K562 (cell line): ENCODE data around the gene RABGAP1L. TPM values are rescaled to one million over a fixed set of nuclear protein-coding genes. Genes with fewer than 3 reads are reported as not detected.

ENCODE experiments used
- ARHGAP35 ChIP-seq: fragments of 450-650 bp; IDR thresholded peaks from 2 replicates; pipeline ENCODE4 v1.6.1; 2018; ENCODE audit not compliant: partially characterized antibody
- ATF7 ChIP-seq: fragments of 450-650 bp; IDR thresholded peaks from 2 replicates; pipeline ENCODE4 v1.7.1; 2014; ENCODE audit warnings: mild to moderate bottlenecking, moderate library complexity
- BCOR ChIP-seq: fragments of 450-650 bp; IDR thresholded peaks from 2 replicates; pipeline ENCODE4 v1.6.1; 2016
- DLX4 ChIP-seq: fragments of 250-450 bp; sonication (Bioruptor Pico); IDR thresholded peaks from 2 replicates; pipeline ENCODE4 v1.6.1; 2021; ENCODE audit warnings: mild to moderate bottlenecking
- FOSL1 ChIP-seq: fragments of 200-800 bp; sonication (Bioruptor generic); conservative IDR thresholded peaks from 2 replicates; pipeline ENCODE4 v1.6.1; 2016; ENCODE audit warnings: missing genetic modification characterization, missing compliant biosample characterization
- FOXA1 ChIP-seq: fragments of 450-650 bp; IDR thresholded peaks from 2 replicates; pipeline ENCODE4 v1.6.1; 2016; ENCODE audit warnings: mild to moderate bottlenecking, borderline replicate concordance
- FOXP4 ChIP-seq: sonication (generic); formaldehyde crosslinking; IDR thresholded peaks from 2 replicates; pipeline ENCODE4 v1.8.0; 2022; ENCODE audit warnings: mild to moderate bottlenecking, missing genetic modification reagents, borderline replicate concordance
- HDAC3 ChIP-seq: fragments of 450-650 bp; IDR thresholded peaks from 2 replicates; pipeline ENCODE4 v1.6.1; 2018; ENCODE audit warnings: borderline replicate concordance, mild to moderate bottlenecking, moderate library complexity; ENCODE audit not compliant: partially characterized antibody
- MAFF ChIP-seq: IDR thresholded peaks from 2 replicates; pipeline ENCODE4 v1.6.1; 2012; ENCODE audit warnings: low read length, improper control_type of control experiment
- MEIS2 ChIP-seq: fragments of 450-650 bp; IDR thresholded peaks from 2 replicates; pipeline ENCODE4 v1.6.1; 2014; ENCODE audit warnings: mild to moderate bottlenecking; ENCODE audit not compliant: partially characterized antibody
- MTA3 ChIP-seq: fragments of 450-650 bp; formaldehyde crosslinking; IDR thresholded peaks from 2 replicates; pipeline ENCODE4 v1.6.1; 2017; ENCODE audit warnings: mild to moderate bottlenecking, borderline replicate concordance
- MYBL2 ChIP-seq, 2 experiments: fragments of 450-650 bp in 1 of 2; sonication (generic) in 1 of 2; formaldehyde crosslinking in 1 of 2; IDR thresholded peaks; 2 replicates each; pipeline versions ENCODE4 v1.6.1 to v1.8.1; 2017 to 2022; ENCODE audit warnings: borderline replicate concordance in 1 of 2, inconsistent platforms in 1 of 2, low read depth in 1 of 2, mild to moderate bottlenecking in 1 of 2, missing genetic modification reagents in 1 of 2, moderate library complexity in 1 of 2
- NFYB ChIP-seq: IDR thresholded peaks from 2 replicates; pipeline ENCODE4 v1.6.1; 2011; ENCODE audit warnings: mild to moderate bottlenecking, moderate library complexity; ENCODE audit not compliant: insufficient read length; ENCODE audit errors: extremely low read depth
- PML ChIP-seq: IDR thresholded peaks from 2 replicates; pipeline ENCODE4 v1.6.1; 2012; ENCODE audit warnings: low read length, inconsistent platforms
- PRPF4 ChIP-seq: fragments of 200-400 bp; formaldehyde crosslinking; IDR thresholded peaks from one replicate; pipeline ENCODE4 v1.6.1; 2017; ENCODE audit warnings: low read length, low read depth, mild to moderate bottlenecking; ENCODE audit not compliant: insufficient read depth, poor library complexity, severe bottlenecking
- SIRT6 ChIP-seq: IDR thresholded peaks from one replicate; pipeline ENCODE4 v1.6.1; 2012; ENCODE audit warnings: low read depth, mild to moderate bottlenecking, control low read depth, inconsistent platforms, low read length, moderate library complexity
- SMARCA4 ChIP-seq: fragments of 450-650 bp; IDR thresholded peaks from 2 replicates; pipeline ENCODE4 v1.6.1; 2016
- SMARCE1 ChIP-seq: fragments of 450-650 bp; IDR thresholded peaks from 2 replicates; pipeline ENCODE4 v1.7.1; 2016; ENCODE audit warnings: mild to moderate bottlenecking
- TEAD4 ChIP-seq, 2 experiments: sonication (generic) in 1 of 2; formaldehyde crosslinking in 1 of 2; IDR thresholded peaks; 2 replicates each; pipeline versions ENCODE4 v1.6.1 to v1.8.0; 2012 to 2022; ENCODE audit warnings: borderline replicate concordance in 1 of 2, inconsistent platforms in 1 of 2, low read length in 1 of 2, mild to moderate bottlenecking in 1 of 2, missing genetic modification reagents in 1 of 2
- TRIM24 ChIP-seq, 2 experiments: fragments of 450-650 bp; IDR thresholded peaks; 2 replicates each; pipeline ENCODE4 v1.6.1; 2016
- ZKSCAN1 ChIP-seq: fragments of 150-350 bp; IDR thresholded peaks from 2 replicates; pipeline ENCODE4 v1.6.1; 2016; ENCODE audit warnings: low read depth, low read length
- ZMIZ1 ChIP-seq, 2 experiments: fragments of 150-350 bp in 1 of 2; IDR thresholded peaks; 2 replicates each; pipeline ENCODE4 v1.6.1; 2012 to 2016; ENCODE audit warnings: low read depth in 2 of 2, low read length in 2 of 2, mild to moderate bottlenecking in 1 of 2, moderate library complexity in 1 of 2
- ZNF263 ChIP-seq: sonication (generic); formaldehyde crosslinking; IDR thresholded peaks from 2 replicates; pipeline ENCODE4 v1.8.0; 2022; ENCODE audit warnings: mild to moderate bottlenecking, missing genetic modification reagents, borderline replicate concordance
- polyA plus RNA-seq, 8 experiments: library from polyadenylated mRNA; depleted of rRNA in 4 of 8; stranded (reverse) in 5 of 8; unstranded in 3 of 8; fragments of >200 nt; fragmentation: Nextera tagmentation in 2 of 8; fragmentation: Illumina TruSeq in 1 of 8; extraction: Ambion mirVana in 2 of 8; extraction: Trizol in 1 of 8; gene quantifications; 2 replicates each; pipeline versions ENCODE4 v1.2.1 to v1.2.3, GENCODE V29; 2011 to 2014; ENCODE audit warnings: inconsistent platforms in 1 of 8, missing spikeins in 1 of 8
- total RNA-seq, 7 experiments: library from RNA; depleted of rRNA in 6 of 7; stranded (reverse); fragments of >200 nt in 6 of 7; fragmentation: Illumina TruSeq in 2 of 7; extraction: Trizol in 2 of 7; gene quantifications; 2 replicates each; pipeline versions ENCODE4 v1.2.1 to v1.2.3, GENCODE V29; 2011 to 2021; ENCODE audit warnings: low replicate concordance in 1 of 7

RABGAP1L gene
- total and polyA plus RNA-seq, 9 of the 15 experiments (the other 6 are each of a cell fraction or from before 2014, with no cell fraction given) = 16.5 to 44.9 (median 26.7) TPM

- peak; percentile 95 for TF ChIP-seq TEAD4 (IDR thresholded peaks at IDR 0.05; ENCODE audit: low read length)
- TF ChIP-seq TEAD4 (CRISPR knock-in tag; IDR thresholded peaks at IDR 0.05; ENCODE audit: borderline replicate concordance) = no peak
- peak; percentile 86; the same call in 1 of the 2 replicates for TF ChIP-seq FOXA1
- peak; percentile 54; the same call in 1 of the 2 replicates for TF ChIP-seq ZNF263
- TF ChIP-seq ATF7 = peak; percentile 53; the same call in 1 of the 2 replicates
- no peak for TF ChIP-seq NFYB
- TF ChIP-seq FOSL1 (tag) = peak; percentile 89
- no peak for TF ChIP-seq FOXP4
- peak; percentile 90 to 96 for TF ChIP-seq TRIM24 (IDR thresholded peaks at IDR 0.05)
- 0 out of 2 replicates have a peak, but pooled peaks have one; percentile 27 for TF ChIP-seq BCOR
- TF ChIP-seq MYBL2 (IDR thresholded peaks at IDR 0.05; ENCODE audit: low read depth) = no peak
- TF ChIP-seq MYBL2 (CRISPR knock-in tag; IDR thresholded peaks at IDR 0.05; ENCODE audit: borderline replicate concordance) = no peak
- no peak for TF ChIP-seq ARHGAP35
- TF ChIP-seq SMARCE1 = peak; percentile 89
- peak; percentile 63 for TF ChIP-seq HDAC3
- TF ChIP-seq PML = peak; percentile 85
- TF ChIP-seq MTA3 = peak; percentile 49; the same call in 1 of the 2 replicates
- no peak for TF ChIP-seq MAFF
- TF ChIP-seq DLX4 = no peak
- peak in 1 of 2 experiments; percentile 60; a peak in 1 of 4 replicates for TF ChIP-seq ZMIZ1 (IDR thresholded peaks at IDR 0.05; ENCODE audit: low read depth in 2 of 2, low read length in 2 of 2)
- TF ChIP-seq MEIS2 = peak; percentile 71
- no peak for TF ChIP-seq PRPF4
- TF ChIP-seq ZKSCAN1 = 0 out of 2 replicates have a peak, but pooled peaks have one; percentile 56
- TF ChIP-seq SIRT6 = no peak
- peak; percentile 94 for TF ChIP-seq SMARCA4
These were observed 713.3 kb downstream of the RABGAP1L start (continued) for GRCh38 chr1:174872615-174873058.
